K562 (cell line): ENCODE data around the gene ITGAX. TPM values are rescaled to one million over a fixed set of nuclear protein-coding genes. Genes with fewer than 3 reads are reported as not detected.

Source experiments
- ATAC-seq: fragments of 200-7000 bp; cut with Tn5 transposase; 3 replicates; pipeline ENCODE4 v1.9.1; 2020; ENCODE audit warnings: moderate library complexity
- BruUV-seq: library from RNA; stranded (reverse); fragments of 400-500 nt; replicated peaks from 2 replicates; lab custom pipeline; 2021; lab: Mats Ljungman, UMichigan
- CTCF ChIA-PET: fragments of 300-600 bp; formaldehyde crosslinking; extraction: SDS; loops from one replicate; lab custom pipeline; 2021; ENCODE audit warnings: low intra/inter-chr PET ratio; lab: Yijun Ruan, JAX
- POLR2A ChIA-PET: fragments of 300-600, 350-650 bp; sonication (Branson Sonifier 250); formaldehyde crosslinking; extraction: SDS; loops from one replicate; lab custom pipeline; 2021; ENCODE audit warnings: antibody characterized with exemption, inconsistent platforms; lab: Yijun Ruan, JAX
- DNase-seq, 4 experiments: peaks; one replicate each; pipeline versions ENCODE4 v3.0.0 to v3.0.0-alpha.2; 2011 to 2018; ENCODE audit warnings: low spot score in 3 of 4, mixed read lengths in 3 of 4; ENCODE audit errors: extremely low read depth in 1 of 4
- FAIRE-seq: peaks from 2 replicates; lab custom pipeline; 2011; peaks lifted over from hg19 to GRCh38; lab: Jason Lieb, UNC
- H2AFZ ChIP-seq: 2 replicates; pipeline ENCODE4 v1.6.0; 2011; ENCODE audit warnings: low read depth, low read length, control low read depth, inconsistent platforms
- H3K27ac ChIP-seq: fragments of 200-600 bp; 3 replicates; pipeline ENCODE4 v1.8.0; 2011; ENCODE audit warnings: low read depth, mild to moderate bottlenecking, control low read depth, inconsistent platforms, low read length, moderate library complexity, mixed read lengths; ENCODE audit errors: extremely low read depth
- H3K27me3 ChIP-seq, 2 experiments: fragments of 300-600 bp in 1 of 2; 2 replicates in 1 of 2; 3 replicates in 1 of 2; pipeline versions ENCODE4 v1.6.0 to v1.8.0; 2011; ENCODE audit warnings: inconsistent platforms in 2 of 2, low read length in 2 of 2, mild to moderate bottlenecking in 1 of 2, mixed read lengths in 1 of 2, moderate library complexity in 1 of 2; ENCODE audit not compliant: control insufficient read depth in 2 of 2, insufficient read depth in 2 of 2
- H3K36me3 ChIP-seq: fragments of 300-600 bp; 3 replicates; pipeline ENCODE4 v1.8.0; 2011; ENCODE audit warnings: mild to moderate bottlenecking, low read length, inconsistent platforms; ENCODE audit not compliant: control insufficient read depth, insufficient read depth
- H3K4me1 ChIP-seq, 2 experiments: fragments of 200-600 bp in 1 of 2; replicated peaks in 1 of 2; 2 replicates in 1 of 2; 3 replicates in 1 of 2; pipeline versions ENCODE4 v1.5.1 to v1.8.0; 2011; ENCODE audit warnings: inconsistent platforms in 2 of 2, low read length in 2 of 2, mild to moderate bottlenecking in 1 of 2, mixed read lengths in 1 of 2, moderate library complexity in 1 of 2; ENCODE audit not compliant: control insufficient read depth in 2 of 2, insufficient read depth in 2 of 2
- H3K4me2 ChIP-seq: 2 replicates; pipeline ENCODE4 v1.6.1; 2011; ENCODE audit warnings: low read length, control low read depth, inconsistent platforms, mixed read lengths; ENCODE audit not compliant: insufficient read depth
- H3K4me3 ChIP-seq: fragments of 200-600 bp; sonication (generic), shearing (Covaris generic); 2 replicates; pipeline ENCODE4 v1.5.1; 2016; ENCODE audit warnings: control low read depth, inconsistent platforms
- H3K79me2 ChIP-seq: fragments of 200-600 bp; 3 replicates; pipeline ENCODE4 v1.8.0; 2011; ENCODE audit warnings: low read length, inconsistent platforms; ENCODE audit not compliant: control insufficient read depth, insufficient read depth
- H3K9ac ChIP-seq, 2 experiments: 2 replicates each; pipeline versions ENCODE4 v1.6.0 to v1.6.1; 2011; ENCODE audit warnings: low read depth in 2 of 2, low read length in 2 of 2, control low read depth in 1 of 2, inconsistent platforms in 1 of 2, mild to moderate bottlenecking in 1 of 2, mixed read lengths in 1 of 2; ENCODE audit not compliant: insufficient read depth in 1 of 2
- H3K9me1 ChIP-seq: one replicate; pipeline ENCODE4 v1.6.0; 2011; ENCODE audit warnings: inconsistent platforms, mild to moderate bottlenecking, low read length, moderate library complexity; ENCODE audit not compliant: control insufficient read depth, insufficient read depth
- H3K9me3 ChIP-seq: replicated peaks from 2 replicates; pipeline ENCODE4 v1.5.1; 2011; ENCODE audit warnings: low read depth, low read length, inconsistent platforms; ENCODE audit not compliant: control insufficient read depth, insufficient read depth
- H4K20me1 ChIP-seq: replicated peaks from 2 replicates; pipeline ENCODE4 v1.6.1; 2011; ENCODE audit warnings: low read length, inconsistent platforms, mixed read lengths; ENCODE audit not compliant: control insufficient read depth, insufficient read depth
- CEBPG ChIP-seq, 3 experiments: fragments of 200-800 bp in 1 of 3; sonication (Bioruptor generic) in 1 of 3; sonication (generic) in 1 of 3; formaldehyde crosslinking in 1 of 3; IDR thresholded peaks in 2 of 3; conservative IDR thresholded peaks in 1 of 3; 2 replicates each; pipeline versions ENCODE4 v1.6.1 to v1.8.0; 2016 to 2022; ENCODE audit warnings: missing compliant biosample characterization in 2 of 3, missing genetic modification characterization in 2 of 3, mild to moderate bottlenecking in 1 of 3, missing genetic modification reagents in 1 of 3
- ETS2 ChIP-seq: IDR thresholded peaks from 2 replicates; pipeline ENCODE4 v1.6.1; 2016; ENCODE audit warnings: borderline replicate concordance, missing genetic modification characterization, mild to moderate bottlenecking, moderate library complexity, missing compliant biosample characterization; ENCODE audit not compliant: poor library complexity, severe bottlenecking
- GABPB1 ChIP-seq: sonication (generic); formaldehyde crosslinking; IDR thresholded peaks from 2 replicates; pipeline ENCODE4 v1.8.0; 2022; ENCODE audit warnings: mild to moderate bottlenecking, missing genetic modification reagents
- HNRNPLL ChIP-seq: fragments of 200-400 bp; formaldehyde crosslinking; IDR thresholded peaks from 2 replicates; pipeline ENCODE4 v1.6.1; 2017; ENCODE audit warnings: low read length, low read depth, mild to moderate bottlenecking; ENCODE audit not compliant: poor library complexity, severe bottlenecking
- L3MBTL2 ChIP-seq: fragments of 450-650 bp; IDR thresholded peaks from 2 replicates; pipeline ENCODE4 v1.6.1; 2016; ENCODE audit warnings: mild to moderate bottlenecking, moderate library complexity
- REST ChIP-seq, 2 experiments: fragments of 450-650 bp; formaldehyde crosslinking in 1 of 2; IDR thresholded peaks; 2 replicates each; pipeline versions ENCODE4 v1.4.0 to v1.6.1; 2014 to 2020; ENCODE audit warnings: mild to moderate bottlenecking in 2 of 2, borderline replicate concordance in 1 of 2, low read depth in 1 of 2
- SP2 ChIP-seq: IDR thresholded peaks from 2 replicates; pipeline ENCODE4 v1.6.1; 2011; ENCODE audit warnings: mild to moderate bottlenecking, low read depth, low read length, moderate library complexity; ENCODE audit not compliant: poor library complexity, severe bottlenecking; ENCODE audit errors: extremely low read depth
- SUPT5H ChIP-seq: fragments of 450-650 bp; IDR thresholded peaks from 2 replicates; pipeline ENCODE4 v1.6.1; 2016
- ZNF232 ChIP-seq: sonication (generic); formaldehyde crosslinking; IDR thresholded peaks from 2 replicates; pipeline ENCODE4 v1.8.0; 2022; ENCODE audit warnings: mild to moderate bottlenecking, missing genetic modification reagents
- WGBS: fragments of 100-300 bp; shearing (Covaris generic); methylation state at CpG from one replicate; pipeline ENCODE4 v1.1.6; 2016; ENCODE audit warnings: low coverage, mixed read lengths; ENCODE audit not compliant: insufficient coverage; ENCODE audit errors: missing lambda C conversion rate; 5-methylcytosine and 5-hydroxymethylcytosine counted together
- in situ Hi-C: fragments of 300-500 bp; cut with MboI; formaldehyde crosslinking; loops from 4 replicates; pipeline ENCODE4 v1.15.0; 2018; ENCODE audit warnings: inconsistent platforms, mixed read lengths
- intact Hi-C: fragments of 100-400 bp; cut with micrococcal nuclease; formaldehyde crosslinking; loops from 2 replicates; pipeline ENCODE4 v1.14.2; 2022
- polyA plus RNA-seq, 8 experiments: library from polyadenylated mRNA; depleted of rRNA in 4 of 8; stranded (reverse) in 5 of 8; unstranded in 3 of 8; fragments of >200 nt; fragmentation: Nextera tagmentation in 2 of 8; fragmentation: Illumina TruSeq in 1 of 8; extraction: Ambion mirVana in 2 of 8; extraction: Trizol in 1 of 8; gene quantifications; 2 replicates each; pipeline versions ENCODE4 v1.2.1 to v1.2.3, GENCODE V29; 2011 to 2014; ENCODE audit warnings: inconsistent platforms in 1 of 8, missing spikeins in 1 of 8
- total RNA-seq, 7 experiments: library from RNA; depleted of rRNA in 6 of 7; stranded (reverse); fragments of >200 nt in 6 of 7; fragmentation: Illumina TruSeq in 2 of 7; extraction: Trizol in 2 of 7; gene quantifications; 2 replicates each; pipeline versions ENCODE4 v1.2.1 to v1.2.3, GENCODE V29; 2011 to 2021; ENCODE audit warnings: low replicate concordance in 1 of 7

ITGAX gene
- total and polyA plus RNA-seq, 9 of the 15 experiments (the other 6 are each of a cell fraction or from before 2014, with no cell fraction given), result 0.03 to 0.58 (median 0.14) TPM

- ATAC-seq (no peak), FAIRE-seq (no peak), DNase-seq (no peak)
- no peak overlapping the region for H3K27ac ChIP-seq
- H3K4me2 ChIP-seq, result no peak overlapping the region
- no peaks in the 10 kb centered on the region for H3K9me3 ChIP-seq
- H2AFZ ChIP-seq, result no peak overlapping the region
- no peak overlapping the region for H3K4me3 ChIP-seq
- ChIA-PET CTCF (no interaction called here), POLR2A (no interaction called here)
- H3K4me1 ChIP-seq, result peaks cover 0 to 3% of the 10 kb centered on the region in 2 experiments; a peak in 1 of 5 replicates
- in situ Hi-C loops, result no loop called here
- no peaks in the 10 kb centered on the region; the same call in 1 of the 2 replicates for H4K20me1 ChIP-seq
- no peaks in the 10 kb centered on the region for H3K36me3 ChIP-seq
- H3K27me3 ChIP-seq, result peaks cover 18 to 60% of the 10 kb centered on the region in 2 experiments; a peak in 4 of 5 replicates
- no peaks in the 10 kb centered on the region for H3K9me1 ChIP-seq
- H3K9ac ChIP-seq, result no peak overlapping the region
- 0% methylated on average over 3 of the region's 3 CpGs for WGBS
- no peaks in the 10 kb centered on the region for H3K79me2 ChIP-seq
- intact Hi-C loops, result no loop called here
- no TSS peak for BruUV-seq
- TF ChIP-seq L3MBTL2 (no peak), REST (IDR thresholded peaks at IDR 0.05; ENCODE audit: borderline replicate concordance) (no peak), REST (CRISPR knock-in tag; IDR thresholded peaks at IDR 0.05; ENCODE audit: low read depth) (no peak), CEBPG (CRISPR knock-in tag; IDR thresholded peaks at IDR 0.05) (no peak), CEBPG (tag; conservative IDR thresholded peaks at IDR 0.05 in 1 of 2, IDR thresholded peaks at IDR 0.05 in 1 of 2) (no peak), SUPT5H (no peak), ZNF232 (CRISPR knock-in tag) (no peak), GABPB1 (CRISPR knock-in tag) (no peak), ETS2 (no peak), HNRNPLL (no peak), SP2 (no peak)
Observed at GRCh38 chr16:31420037-31420436, 65.1 kb downstream of the ITGAX start.
